ENCODE measurements around the gene PHRF1.

DNA sequence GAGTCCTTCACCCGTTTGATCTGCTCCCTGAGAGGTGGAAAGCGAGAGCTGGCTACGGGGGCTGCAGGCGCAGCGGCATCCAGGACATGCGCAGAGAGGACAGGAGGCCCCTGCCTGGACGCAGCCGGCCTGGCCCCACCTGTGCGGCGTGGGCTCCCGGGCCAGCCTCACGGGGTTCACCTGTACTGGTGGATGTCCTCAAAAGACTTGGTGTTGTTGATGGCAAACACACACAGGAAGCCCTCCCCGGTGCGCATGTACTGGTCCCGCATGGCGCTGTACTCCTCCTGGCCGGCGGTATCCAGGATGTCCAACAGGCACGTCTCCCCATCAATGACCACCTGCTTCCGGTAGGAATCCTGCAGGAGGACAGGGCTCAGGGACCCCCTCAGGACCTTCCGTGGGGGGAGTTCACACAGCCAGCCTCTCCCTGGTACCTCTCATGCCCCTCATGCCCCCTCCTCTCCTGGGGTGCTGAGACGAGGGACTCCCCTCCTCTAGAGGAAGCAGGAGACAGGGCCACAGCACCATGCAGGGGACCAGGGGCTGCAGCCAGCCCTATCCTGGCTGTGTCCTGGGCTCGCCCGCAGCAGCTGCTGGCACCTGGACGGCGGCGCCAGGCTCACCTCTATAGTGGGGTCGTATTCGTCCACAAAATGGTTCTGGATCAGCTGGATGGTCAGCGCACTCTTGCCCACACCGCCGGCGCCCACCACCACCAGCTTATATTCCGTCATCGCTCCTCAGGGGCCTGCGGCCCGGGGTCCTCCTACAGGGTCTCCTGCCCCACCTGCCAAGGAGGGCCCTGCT, 42.5 kb upstream of the PHRF1 start:
- TF ChIP-seq POLR2A (IDR thresholded peaks at IDR 0.05), result no peak
- TF ChIP-seq CTCF (IDR thresholded peaks at IDR 0.05), result no peak

All from adrenal gland (tissue), 5 donors.